PC-3 (cell line): ENCODE results near the gene USP32.

ENCODE experiments used
- CTCF ChIP-seq: fragments of 300-600 bp; sonication (generic); conservative IDR thresholded peaks from 2 replicates; pipeline ENCODE4 v1.5.1; 2017; ENCODE audit warnings: antibody characterized with exemption, low read depth, mild to moderate bottlenecking, low read length
- EZH2 ChIP-seq: fragments of 300-600 bp; sonication (generic); IDR thresholded peaks from one replicate; pipeline ENCODE4 v1.6.1; 2017; ENCODE audit warnings: antibody characterized with exemption, mild to moderate bottlenecking, low read length; ENCODE audit not compliant: unreplicated experiment
- EZH2phosphoT487 ChIP-seq: fragments of 300-600 bp; sonication (generic); IDR thresholded peaks from 2 replicates; pipeline ENCODE4 v1.6.1; 2018; ENCODE audit warnings: mild to moderate bottlenecking, antibody characterized with exemption, low read length, borderline replicate concordance

- TF ChIP-seq EZH2 = no peak
- TF ChIP-seq CTCF = no peak
- TF ChIP-seq EZH2phosphoT487 = no peak
Observed at GRCh38 chr17:60383379-60383778, 8.6 kb downstream of the USP32 start.
